ACC112 (cell line): Measurements from ENCODE around the gene OBSCN.
"Not testable (repeated sequence)": the region's sequence is repeated elsewhere in the genome, so short reads cannot be mapped to it uniquely, and the experiment has no call there.

Source experiments
- H2AFZ ChIP-seq: fragments of 200-600 bp; sonication (generic); one replicate; pipeline ENCODE4 v1.6.0; 2017; ENCODE audit warnings: antibody characterized with exemption, low read length; ENCODE audit not compliant: unreplicated experiment
- H3K27ac ChIP-seq: fragments of 200-600 bp; sonication (generic); 2 replicates; pipeline ENCODE4 v1.5.1; 2014; ENCODE audit warnings: low read depth, mild to moderate bottlenecking, antibody characterized with exemption, low read length, moderate library complexity
- H3K27me3 ChIP-seq: fragments of 200-600 bp; sonication (generic); 2 replicates; pipeline ENCODE4 v1.6.1; 2014; ENCODE audit warnings: mild to moderate bottlenecking, antibody characterized with exemption, low read length, moderate library complexity, mixed read lengths; ENCODE audit not compliant: insufficient read depth
- H3K36me3 ChIP-seq: fragments of 200-600 bp; sonication (generic); 2 replicates; pipeline ENCODE4 v1.6.1; 2016; ENCODE audit warnings: mild to moderate bottlenecking, antibody characterized with exemption, low read length, moderate library complexity, mixed read lengths; ENCODE audit not compliant: insufficient read depth
- H3K4me1 ChIP-seq: fragments of 200-600 bp; sonication (generic); one replicate; pipeline ENCODE4 v1.6.1; 2016; ENCODE audit warnings: low read length, mixed read lengths; ENCODE audit not compliant: insufficient read depth, unreplicated experiment, control insufficient read depth
- H3K4me3 ChIP-seq: fragments of 200-600 bp; sonication (generic); 2 replicates; pipeline ENCODE4 v1.5.1; 2014; ENCODE audit warnings: mild to moderate bottlenecking, low read depth, low read length
- H3K79me2 ChIP-seq: fragments of 200-600 bp; sonication (generic); one replicate; pipeline ENCODE4 v1.6.0; 2016; ENCODE audit warnings: low read length; ENCODE audit not compliant: control insufficient read depth, unreplicated experiment, insufficient read depth

The OBSCN gene

DNA sequence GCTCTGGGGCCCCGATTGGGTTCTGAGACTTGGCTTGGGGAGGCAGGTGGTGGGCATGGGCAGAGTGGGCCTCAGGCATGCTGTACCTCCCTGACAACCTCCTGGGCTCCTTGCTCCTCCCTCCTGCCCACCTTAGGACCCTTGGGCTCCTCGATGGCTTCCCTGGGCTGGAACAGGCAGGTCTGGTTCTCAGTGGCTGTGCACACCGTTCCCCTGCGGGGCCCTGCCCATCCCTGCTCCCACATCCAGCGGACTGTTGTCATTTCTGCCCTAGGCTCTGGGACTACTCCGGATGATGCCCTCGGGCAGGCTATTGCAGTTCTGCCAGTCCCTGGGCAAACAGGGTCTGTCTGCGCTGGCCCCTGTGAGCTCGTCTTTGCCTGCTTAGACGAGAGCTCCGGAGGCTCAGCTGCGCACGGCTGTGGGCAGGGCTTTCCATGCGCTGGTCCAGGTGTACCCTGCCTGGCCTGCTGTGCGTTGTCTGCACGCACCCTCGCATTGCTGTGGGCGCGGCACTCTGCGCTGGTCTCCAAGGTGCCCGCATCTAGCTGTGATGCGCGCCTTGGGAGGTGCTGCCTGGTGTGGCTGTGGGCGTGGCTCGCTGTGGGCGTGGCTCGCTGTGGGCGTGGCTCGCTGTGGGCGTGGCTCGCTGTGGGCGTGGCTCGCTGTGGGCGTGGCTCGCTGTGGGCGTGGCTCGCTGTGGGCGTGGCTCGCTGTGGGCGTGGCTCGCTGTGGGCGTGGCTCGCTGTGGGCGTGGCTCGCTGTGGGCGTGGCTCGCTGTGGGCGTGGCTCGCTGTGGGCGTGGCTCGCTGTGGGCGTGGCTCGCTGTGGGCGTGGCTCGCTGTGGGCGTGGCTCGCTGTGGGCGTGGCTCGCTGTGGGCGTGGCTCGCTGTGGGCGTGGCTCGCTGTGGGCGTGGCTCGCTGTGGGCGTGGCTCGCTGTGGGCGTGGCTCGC lies 34.0 kb upstream of the OBSCN start:
- H3K4me1 ChIP-seq, H3K27me3 ChIP-seq, H3K36me3 ChIP-seq, H3K4me3 ChIP-seq, H3K79me2 ChIP-seq, H2AFZ ChIP-seq, H3K27ac ChIP-seq: not testable (repeated sequence)

GRCh38 chr1:228174482-228175315 lies 33.1 kb upstream of the OBSCN start:
- H3K36me3 ChIP-seq, result no peaks in the 10 kb centered on the region
- no peak overlapping the region for H3K4me3 ChIP-seq
- H3K27me3 ChIP-seq, result no peaks in the 10 kb centered on the region
- H3K4me1 ChIP-seq, result no peaks in the 10 kb centered on the region
- H3K79me2 ChIP-seq, result no peaks in the 10 kb centered on the region
- no peak overlapping the region for H3K27ac ChIP-seq
- no peak overlapping the region for H2AFZ ChIP-seq

DNA sequence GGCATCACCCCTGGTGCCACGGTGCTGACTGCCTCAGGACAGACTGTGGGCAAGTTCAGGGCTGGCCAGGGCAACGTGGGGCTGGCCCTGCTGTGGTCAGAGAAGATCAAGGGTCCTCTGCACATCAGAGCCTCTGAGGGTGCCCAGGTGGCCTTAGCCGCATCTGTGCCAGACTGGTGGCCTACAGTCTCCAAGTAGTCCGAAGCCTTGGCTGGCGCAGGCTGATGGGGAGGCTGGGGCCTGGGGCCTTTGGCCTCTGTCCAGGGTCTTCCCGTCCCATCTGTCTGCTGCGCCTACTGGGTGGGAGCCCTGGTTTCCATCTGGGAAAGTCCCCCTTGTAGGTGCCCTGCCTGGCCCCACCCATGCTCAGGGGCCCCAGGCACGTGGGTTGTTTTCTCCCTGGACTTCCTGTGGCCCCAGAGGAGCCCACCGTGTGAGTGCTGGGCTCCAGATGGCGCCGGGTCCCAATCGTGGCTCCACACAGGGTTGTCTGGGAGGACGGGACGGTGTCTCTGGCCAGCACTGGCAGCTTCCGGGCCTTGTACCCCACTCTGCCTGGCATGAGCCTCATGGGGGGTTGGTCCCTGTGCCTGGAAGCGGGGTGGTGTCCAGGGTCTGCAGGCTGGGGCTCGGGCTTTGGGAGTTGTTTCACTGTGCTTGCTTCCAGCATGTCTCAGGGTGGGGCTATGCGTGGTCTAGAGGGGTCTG lies 32.4 kb upstream of the OBSCN start:
- no peak overlapping the region for H3K4me3 ChIP-seq
- H3K79me2 ChIP-seq, result no peaks in the 10 kb centered on the region
- no peaks in the 10 kb centered on the region for H3K36me3 ChIP-seq
- no peak overlapping the region for H3K27ac ChIP-seq
- no peaks in the 10 kb centered on the region for H3K4me1 ChIP-seq
- H3K27me3 ChIP-seq, result no peaks in the 10 kb centered on the region
- no peak overlapping the region for H2AFZ ChIP-seq

DNA sequence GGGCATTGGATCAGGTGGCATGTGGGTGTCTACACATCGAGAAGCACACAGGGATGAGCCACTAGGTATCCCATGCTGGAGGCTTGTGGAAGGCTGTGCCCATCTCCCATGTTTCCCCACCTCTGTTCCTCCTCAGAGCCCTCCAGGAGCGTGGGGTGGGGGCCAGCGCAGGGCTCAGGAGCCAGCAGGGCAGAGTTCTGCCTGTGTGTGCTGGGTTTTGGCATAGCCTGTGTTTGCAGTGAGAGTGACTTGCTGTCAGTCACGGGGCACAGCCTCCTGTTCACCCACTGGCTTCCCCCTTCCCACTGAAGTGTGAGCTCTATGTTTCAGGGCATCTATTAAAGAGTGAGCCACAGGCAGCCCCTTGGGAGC lies 31.8 kb upstream of the OBSCN start:
- Histone ChIP-seq H3K27me3 (no peaks in the 10 kb centered on the region), H3K79me2 (no peaks in the 10 kb centered on the region), H3K27ac (no peak overlapping the region), H3K36me3 (no peaks in the 10 kb centered on the region), H3K4me1 (no peaks in the 10 kb centered on the region), H2AFZ (no peak overlapping the region), H3K4me3 (no peak overlapping the region)

DNA sequence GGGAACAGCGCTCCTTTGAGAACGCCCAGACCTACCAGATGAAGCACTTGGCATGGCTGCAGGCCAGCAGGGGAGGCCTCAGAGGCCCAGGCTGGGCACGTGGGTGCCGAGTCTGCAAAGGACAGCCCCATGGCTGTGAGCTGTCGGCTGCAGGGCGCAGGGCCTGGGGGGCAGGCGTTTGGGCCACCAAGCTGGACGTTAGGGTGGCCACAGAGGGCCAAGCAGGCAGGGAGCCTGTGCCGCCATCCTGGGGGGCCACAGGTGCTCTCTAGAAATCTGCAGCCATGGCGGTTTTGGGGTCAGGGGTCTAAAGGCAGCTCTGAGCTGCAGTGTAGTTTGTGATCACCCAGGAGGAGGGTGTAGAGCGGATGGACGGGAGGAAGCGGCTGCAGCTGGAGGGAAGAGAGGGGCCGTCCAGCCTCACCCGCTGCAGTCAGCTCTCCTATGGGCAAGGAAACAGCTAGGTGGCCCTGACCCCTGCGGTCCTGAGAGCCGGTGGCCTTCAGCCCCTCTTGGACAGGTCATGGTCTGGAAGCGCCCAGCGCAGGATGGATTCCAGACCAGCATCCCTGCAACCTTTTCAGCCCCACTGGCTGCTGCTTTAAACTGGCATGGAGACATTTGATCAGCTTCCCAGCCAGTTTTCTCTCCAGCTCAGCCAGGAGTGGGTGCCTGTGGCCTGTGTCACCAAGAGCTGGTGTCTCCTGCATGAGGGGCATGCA lies 31.2 kb upstream of the OBSCN start:
- Histone ChIP-seq H2AFZ (no peak overlapping the region), H3K27me3 (no peaks in the 10 kb centered on the region), H3K4me1 (no peaks in the 10 kb centered on the region), H3K27ac (no peak overlapping the region), H3K4me3 (no peak overlapping the region), H3K36me3 (no peaks in the 10 kb centered on the region), H3K79me2 (no peaks in the 10 kb centered on the region)

GRCh38 chr1:228177183-228177475 lies 30.7 kb upstream of the OBSCN start:
- Histone ChIP-seq H3K4me1 (no peaks in the 10 kb centered on the region), H3K36me3 (no peaks in the 10 kb centered on the region), H3K79me2 (no peaks in the 10 kb centered on the region), H3K4me3 (no peak overlapping the region), H3K27ac (no peak overlapping the region), H3K27me3 (no peaks in the 10 kb centered on the region), H2AFZ (no peak overlapping the region)

GRCh38 chr1:228177721-228178710 lies 29.8 kb upstream of the OBSCN start:
- H3K27ac ChIP-seq, result no peak overlapping the region
- no peaks in the 10 kb centered on the region for H3K4me1 ChIP-seq

DNA sequence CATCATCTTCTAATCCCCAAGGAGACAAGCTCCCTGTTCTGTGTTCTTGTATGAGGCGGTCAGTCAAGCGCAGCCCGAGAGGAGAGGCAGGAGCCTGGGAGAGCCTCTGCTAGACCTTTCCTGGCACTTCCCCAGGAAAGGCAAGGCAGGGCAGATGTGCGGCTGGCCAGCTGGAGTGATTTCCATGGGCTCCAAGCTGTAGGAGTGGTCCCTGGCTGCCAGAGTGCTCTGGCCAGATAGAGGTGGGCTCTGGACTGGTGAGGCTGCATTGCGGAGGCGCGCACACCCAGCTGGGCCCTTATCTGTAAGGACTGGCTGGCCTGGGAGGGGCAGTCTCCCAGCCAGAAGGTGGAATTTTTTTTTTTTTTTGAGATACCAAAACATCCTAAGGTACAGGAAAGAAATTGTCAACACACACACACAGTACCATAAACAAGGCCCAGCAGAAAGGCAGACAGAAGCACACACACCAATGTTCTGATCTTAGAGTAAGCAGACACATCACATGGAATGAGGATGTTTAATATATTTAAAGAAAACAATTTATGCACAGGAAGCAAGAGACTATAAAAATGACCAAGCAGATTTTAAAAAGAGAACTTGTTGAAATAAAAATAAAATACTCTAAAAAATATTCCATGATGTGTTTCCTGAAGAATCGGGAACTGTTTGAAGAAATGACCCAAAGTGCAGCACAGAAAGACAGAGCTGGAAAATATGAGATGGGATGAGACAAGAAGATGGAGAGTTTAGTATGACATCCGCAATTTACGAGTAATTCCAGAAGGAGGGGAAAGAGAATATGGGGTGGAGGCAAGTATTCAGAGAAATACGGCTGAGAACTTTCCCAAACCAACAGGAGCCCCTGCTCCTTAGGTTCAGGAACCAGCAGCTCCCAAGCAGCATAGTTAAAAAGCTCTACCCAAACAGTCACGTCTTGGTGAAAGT lies 28.8 kb upstream of the OBSCN start:
- Histone ChIP-seq H3K4me3 (no peak overlapping the region), H3K27ac (no peak overlapping the region), H3K4me1 (no peaks in the 10 kb centered on the region), H3K36me3 (no peaks in the 10 kb centered on the region), H2AFZ (no peak overlapping the region), H3K27me3 (no peaks in the 10 kb centered on the region), H3K79me2 (no peaks in the 10 kb centered on the region)

More at GRCh38 chr1:228177721-228178710, 29.8 kb upstream of the OBSCN start:
- Histone ChIP-seq H3K27me3 (no peaks in the 10 kb centered on the region), H3K4me3 (no peak overlapping the region), H3K36me3 (no peaks in the 10 kb centered on the region), H3K79me2 (no peaks in the 10 kb centered on the region), H2AFZ (no peak overlapping the region)
